ENCODE measurements around the gene EIF1AD. TPM values are rescaled to one million over a fixed set of nuclear protein-coding genes. Genes with fewer than 3 reads are reported as not detected.
"Not testable (repeated sequence)": the region's sequence is repeated elsewhere in the genome, so short reads cannot be mapped to it uniquely, and the experiment has no call there.

Gene EIF1AD
- total RNA-seq, 1 experiment from 2014 or later = 55.1 TPM

- Mint-ChIP-seq H3K27me3 (ENCODE audit: unreplicated experiment) (no peaks in the 10 kb centered on the region), H3K4me1 (ENCODE audit: low read depth, unreplicated experiment) (no peaks in the 10 kb centered on the region), H3K4me3 (ENCODE audit: low read depth, unreplicated experiment) (no peak overlapping the region), H3K36me3 (ENCODE audit: insufficient read depth, unreplicated experiment) (no peaks in the 10 kb centered on the region), H3K9me3 (ENCODE audit: low read depth, unreplicated experiment) (no peaks in the 10 kb centered on the region), H3K27ac (ENCODE audit: unreplicated experiment) (no peak overlapping the region)
- CTCF ChIA-PET = no interaction called here
- TF ChIP-seq, protein P1, sequence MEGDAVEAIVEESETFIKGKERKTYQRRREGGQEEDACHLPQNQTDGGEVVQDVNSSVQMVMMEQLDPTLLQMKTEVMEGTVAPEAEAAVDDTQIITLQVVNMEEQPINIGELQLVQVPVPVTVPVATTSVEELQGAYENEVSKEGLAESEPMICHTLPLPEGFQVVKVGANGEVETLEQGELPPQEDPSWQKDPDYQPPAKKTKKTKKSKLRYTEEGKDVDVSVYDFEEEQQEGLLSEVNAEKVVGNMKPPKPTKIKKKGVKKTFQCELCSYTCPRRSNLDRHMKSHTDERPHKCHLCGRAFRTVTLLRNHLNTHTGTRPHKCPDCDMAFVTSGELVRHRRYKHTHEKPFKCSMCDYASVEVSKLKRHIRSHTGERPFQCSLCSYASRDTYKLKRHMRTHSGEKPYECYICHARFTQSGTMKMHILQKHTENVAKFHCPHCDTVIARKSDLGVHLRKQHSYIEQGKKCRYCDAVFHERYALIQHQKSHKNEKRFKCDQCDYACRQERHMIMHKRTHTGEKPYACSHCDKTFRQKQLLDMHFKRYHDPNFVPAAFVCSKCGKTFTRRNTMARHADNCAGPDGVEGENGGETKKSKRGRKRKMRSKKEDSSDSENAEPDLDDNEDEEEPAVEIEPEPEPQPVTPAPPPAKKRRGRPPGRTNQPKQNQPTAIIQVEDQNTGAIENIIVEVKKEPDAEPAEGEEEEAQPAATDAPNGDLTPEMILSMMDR (IDR thresholded peaks at IDR 0.05; ENCODE audit: unreplicated experiment) = no peak
- intact Hi-C loops (cut with micrococcal nuclease; ENCODE audit: unreplicated experiment) = no loop called here
- no peak for DNase-seq
- BruUV-seq (replicated peaks) = no TSS peak
Observed at GRCh38 chr11:65954771-65955170, 47.2 kb downstream of the EIF1AD start.

GRCh38 chr11:65953471-65953870 is 48.5 kb downstream of the EIF1AD start:
- Mint-ChIP-seq H3K36me3 (ENCODE audit: insufficient read depth, unreplicated experiment) (no peaks in the 10 kb centered on the region), H3K27ac (ENCODE audit: unreplicated experiment) (no peak overlapping the region), H3K4me3 (ENCODE audit: low read depth, unreplicated experiment) (no peak overlapping the region), H3K9me3 (ENCODE audit: low read depth, unreplicated experiment) (no peaks in the 10 kb centered on the region), H3K27me3 (ENCODE audit: unreplicated experiment) (peaks cover 8% of the 10 kb centered on the region), H3K4me1 (ENCODE audit: low read depth, unreplicated experiment) (no peaks in the 10 kb centered on the region)
- TF ChIP-seq, protein P1 (IDR thresholded peaks at IDR 0.05; ENCODE audit: unreplicated experiment) = no peak
- DNase-seq = no peak
- CTCF ChIA-PET = interaction anchor here (0.6 kb wide), 1 partner anchor 10 kb away, joined by 3 read pairs; no protein-coding TSS in a partner anchor
- intact Hi-C loops (cut with micrococcal nuclease; ENCODE audit: unreplicated experiment) = no loop called here
- no TSS peak for BruUV-seq (replicated peaks)

DNA sequence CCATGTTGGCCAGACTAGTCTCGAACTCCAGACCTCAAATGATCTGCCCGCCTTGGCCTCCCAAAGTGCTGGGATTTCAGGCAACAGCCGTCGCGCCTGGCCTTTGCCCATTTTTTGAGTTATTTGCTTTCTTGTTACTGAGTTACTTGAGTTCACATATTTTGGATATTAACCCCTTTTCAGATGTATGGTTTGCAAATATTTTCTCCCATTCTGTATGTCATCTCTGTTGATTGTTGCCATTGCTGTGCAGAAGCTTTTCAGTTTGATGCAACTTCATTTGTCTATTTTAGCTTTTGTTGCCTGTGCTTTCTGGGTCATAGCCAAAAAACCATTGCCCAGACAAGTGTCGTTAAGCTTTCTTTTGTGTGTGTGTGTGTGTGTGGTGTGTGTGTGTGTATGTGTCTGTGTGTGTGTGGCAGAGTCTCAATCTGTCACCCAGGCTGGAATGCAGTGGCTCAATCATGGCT is 49.9 kb downstream of the EIF1AD start:
- CTCF ChIA-PET = interaction anchor here (0.5 kb wide), 1 partner anchor 49 kb away, joined by 3 read pairs; no protein-coding TSS in a partner anchor
- H3K27me3 Mint-ChIP-seq (ENCODE audit: unreplicated experiment) = peaks cover 21% of the 10 kb centered on the region
- H3K9me3 Mint-ChIP-seq (ENCODE audit: low read depth, unreplicated experiment) = no peaks in the 10 kb centered on the region
- no peak for DNase-seq
- peaks cover 5% of the 10 kb centered on the region for H3K36me3 Mint-ChIP-seq (ENCODE audit: insufficient read depth, unreplicated experiment)
- H3K4me1 Mint-ChIP-seq (ENCODE audit: low read depth, unreplicated experiment) = no peaks in the 10 kb centered on the region
- BruUV-seq (replicated peaks) = no TSS peak
- TF ChIP-seq, protein P1 (IDR thresholded peaks at IDR 0.05; ENCODE audit: unreplicated experiment) = no peak
- intact Hi-C loops (cut with micrococcal nuclease; ENCODE audit: unreplicated experiment) = no loop called here
- H3K27ac Mint-ChIP-seq (ENCODE audit: unreplicated experiment) = no peak overlapping the region
- no peak overlapping the region for H3K4me3 Mint-ChIP-seq (ENCODE audit: low read depth, unreplicated experiment)

GRCh38 chr11:65951641-65952040 is 50.3 kb downstream of the EIF1AD start:
- CTCF ChIA-PET = interaction anchor here (0.6 kb wide), 1 partner anchor 53 kb away, joined by 3 read pairs; no protein-coding TSS in a partner anchor
- H3K27me3 Mint-ChIP-seq (ENCODE audit: unreplicated experiment) = peaks cover 21% of the 10 kb centered on the region
- BruUV-seq (replicated peaks); H3K36me3 Mint-ChIP-seq (ENCODE audit: insufficient read depth, unreplicated experiment); H3K27ac Mint-ChIP-seq (ENCODE audit: unreplicated experiment); H3K9me3 Mint-ChIP-seq (ENCODE audit: low read depth, unreplicated experiment); H3K4me1 Mint-ChIP-seq (ENCODE audit: low read depth, unreplicated experiment); H3K4me3 Mint-ChIP-seq (ENCODE audit: low read depth, unreplicated experiment); DNase-seq; intact Hi-C loops (cut with micrococcal nuclease; ENCODE audit: unreplicated experiment): not testable (repeated sequence)

- H3K4me1 Mint-ChIP-seq (ENCODE audit: low read depth, unreplicated experiment); intact Hi-C loops (cut with micrococcal nuclease; ENCODE audit: unreplicated experiment); H3K9me3 Mint-ChIP-seq (ENCODE audit: low read depth, unreplicated experiment); BruUV-seq (replicated peaks); CTCF ChIA-PET; H3K4me3 Mint-ChIP-seq (ENCODE audit: low read depth, unreplicated experiment); H3K36me3 Mint-ChIP-seq (ENCODE audit: insufficient read depth, unreplicated experiment); DNase-seq; H3K27ac Mint-ChIP-seq (ENCODE audit: unreplicated experiment): not testable (repeated sequence)
- H3K27me3 Mint-ChIP-seq (ENCODE audit: unreplicated experiment) = peaks cover 21% of the 10 kb centered on the region
Observed at GRCh38 chr11:65950711-65951110, 51.2 kb downstream of the EIF1AD start.
